HCT116 (cell line): ENCODE results near the gene LINGO3. TPM values are rescaled to one million over a fixed set of nuclear protein-coding genes. Genes with fewer than 3 reads are reported as not detected.

Source experiments
- ATAC-seq: fragments of 200-7000 bp; cut with Tn5 transposase; 2 replicates; pipeline ENCODE4 v1.9.1; 2020; ENCODE audit warnings: mild to moderate bottlenecking, moderate library complexity
- BruUV-seq: library from RNA; stranded (reverse); fragments of 400-500 nt; replicated peaks from 2 replicates; lab custom pipeline; 2021; lab: Mats Ljungman, UMichigan
- CTCF ChIA-PET: fragments of 300-600 bp; sonication (Branson Sonifier 250); formaldehyde crosslinking; loops from one replicate; lab custom pipeline; 2021; ENCODE audit warnings: antibody characterized with exemption; lab: Charles Lee
- POLR2A ChIA-PET: fragments of 300-600, 350-600 bp; sonication (Branson Sonifier 250); formaldehyde crosslinking; loops from one replicate; lab custom pipeline; 2021; ENCODE audit warnings: antibody characterized with exemption; lab: Charles Lee
- RAD21 ChIA-PET, 2 experiments: fragments of 300-600 bp; sonication (Branson Sonifier 250); formaldehyde crosslinking; loops; one replicate each; lab custom pipeline; 2023; ENCODE audit warnings: low total read pairs in 2 of 2; ENCODE audit not compliant: uncharacterized antibody in 2 of 2, unreplicated experiment in 2 of 2, low non-redundant PET in 1 of 2; lab: Charles Lee
- DNase-seq: peaks from one replicate; pipeline ENCODE4 v3.0.0-alpha.2; 2010; ENCODE audit warnings: low read depth, low spot score
- H2AFZ ChIP-seq: fragments of 200-600 bp; shearing (Covaris generic), sonication (generic); 2 replicates; pipeline ENCODE4 v1.6.1; 2017; ENCODE audit warnings: low read depth, mixed run types, mixed read lengths, antibody characterized with exemption, low read length; ENCODE audit not compliant: poor library complexity, severe bottlenecking
- H3K27ac ChIP-seq: 2 replicates; pipeline ENCODE4 v1.5.1; 2012; ENCODE audit warnings: low read depth, low read length
- H3K27me3 ChIP-seq: fragments of 200-600 bp; sonication (generic); 2 replicates; pipeline ENCODE4 v1.6.1; 2016; ENCODE audit warnings: mixed run types, low read length, mixed read lengths; ENCODE audit not compliant: insufficient read depth
- H3K36me3 ChIP-seq, 2 experiments: fragments of 200-500 bp in 1 of 2; fragments of 200-600 bp in 1 of 2; sonication (Bioruptor generic) in 1 of 2; sonication (generic) in 1 of 2; 2 replicates each; pipeline versions ENCODE4 v1.5.1 to v1.6.1; 2014 to 2016; ENCODE audit warnings: low read length in 2 of 2, inconsistent platforms in 1 of 2, mixed read lengths in 1 of 2, mixed run types in 1 of 2; ENCODE audit not compliant: insufficient read depth in 2 of 2, control insufficient read depth in 1 of 2
- H3K4me1 ChIP-seq, 2 experiments: fragments of 200-600 bp in 1 of 2; sonication (generic) in 1 of 2; 2 replicates each; pipeline versions ENCODE4 v1.5.1 to v1.6.1; 2012 to 2017; ENCODE audit warnings: low read length in 2 of 2, inconsistent platforms in 1 of 2, mild to moderate bottlenecking in 1 of 2, mixed read lengths in 1 of 2, mixed run types in 1 of 2, moderate library complexity in 1 of 2; ENCODE audit not compliant: insufficient read depth in 2 of 2, control insufficient read depth in 1 of 2
- H3K4me2 ChIP-seq: fragments of 200-600 bp; sonication (generic); 2 replicates; pipeline ENCODE4 v1.6.1; 2017; ENCODE audit warnings: mixed run types, low read length, mixed read lengths
- H3K4me3 ChIP-seq, 2 experiments: fragments of 200-600 bp in 1 of 2; sonication (generic) in 1 of 2; replicated peaks in 1 of 2; 2 replicates each; pipeline ENCODE4 v1.5.1; 2011 to 2016; ENCODE audit warnings: low read length in 2 of 2, control low read depth in 1 of 2, low read depth in 1 of 2, mild to moderate bottlenecking in 1 of 2, mixed read lengths in 1 of 2, mixed run types in 1 of 2
- H3K79me2 ChIP-seq: fragments of 200-600 bp; sonication (generic); 2 replicates; pipeline ENCODE4 v1.6.1; 2017; ENCODE audit warnings: mild to moderate bottlenecking, mixed run types, low read length, moderate library complexity, mixed read lengths; ENCODE audit not compliant: insufficient read depth
- H3K9ac ChIP-seq: fragments of 200-600 bp; sonication (generic); 2 replicates; pipeline ENCODE4 v1.6.1; 2016; ENCODE audit warnings: low read length, mixed read lengths
- H3K9me2 ChIP-seq: fragments of 200-600 bp; sonication (generic), shearing (Covaris generic); 2 replicates; pipeline ENCODE4 v1.6.1; 2017; ENCODE audit warnings: mixed run types, mild to moderate bottlenecking, moderate library complexity; ENCODE audit not compliant: insufficient read depth
- H3K9me3 ChIP-seq, 2 experiments: fragments of 200-500 bp in 1 of 2; fragments of 200-600 bp in 1 of 2; sonication (Bioruptor generic) in 1 of 2; sonication (generic) in 1 of 2; 2 replicates each; pipeline ENCODE4 v1.6.1; 2014 to 2017; ENCODE audit warnings: low read length in 2 of 2, mixed read lengths in 2 of 2, inconsistent platforms in 1 of 2, low read depth in 1 of 2, mild to moderate bottlenecking in 1 of 2, mixed run types in 1 of 2, moderate library complexity in 1 of 2; ENCODE audit not compliant: control insufficient read depth in 1 of 2, insufficient read depth in 1 of 2
- H4K20me1 ChIP-seq: fragments of 200-600 bp; sonication (generic), shearing (Covaris generic); 2 replicates; pipeline ENCODE4 v1.6.1; 2017; ENCODE audit warnings: mixed run types, mild to moderate bottlenecking, moderate library complexity; ENCODE audit not compliant: insufficient read depth
- CBX3 ChIP-seq: IDR thresholded peaks from 2 replicates; pipeline ENCODE4 v1.6.1; 2012; ENCODE audit warnings: low read depth
- CEBPB ChIP-seq: IDR thresholded peaks from 2 replicates; pipeline ENCODE4 v1.6.1; 2012; ENCODE audit warnings: low read depth
- EGR1 ChIP-seq: IDR thresholded peaks from 2 replicates; pipeline ENCODE4 v1.6.1; 2012; ENCODE audit warnings: low read depth
- ELF1 ChIP-seq: IDR thresholded peaks from 2 replicates; pipeline ENCODE4 v1.6.1; 2012; ENCODE audit warnings: low read depth, borderline replicate concordance
- EZH2 ChIP-seq: fragments of 200-600 bp; sonication (generic); IDR thresholded peaks from 2 replicates; pipeline ENCODE4 v1.6.1; 2017; ENCODE audit warnings: antibody characterized with exemption, mixed run types
- FOSL1 ChIP-seq: IDR thresholded peaks from 2 replicates; pipeline ENCODE4 v1.6.1; 2012; ENCODE audit warnings: low read depth
- JUND ChIP-seq: IDR thresholded peaks from 2 replicates; pipeline ENCODE4 v1.6.1; 2012
- RAD21 ChIP-seq: IDR thresholded peaks from 2 replicates; pipeline ENCODE4 v1.6.1; 2012; ENCODE audit warnings: low read depth, mild to moderate bottlenecking
- SIN3A ChIP-seq: IDR thresholded peaks from 2 replicates; pipeline ENCODE4 v1.6.1; 2012; ENCODE audit warnings: low read depth
- SP1 ChIP-seq: IDR thresholded peaks from 2 replicates; pipeline ENCODE4 v1.6.1; 2012; ENCODE audit warnings: low read depth
- SRF ChIP-seq: IDR thresholded peaks from 2 replicates; pipeline ENCODE4 v1.6.1; 2012; ENCODE audit warnings: low read depth
- TCF7L2 ChIP-seq: IDR thresholded peaks from 2 replicates; pipeline ENCODE4 v1.7.0; 2011; ENCODE audit warnings: borderline replicate concordance, inconsistent platforms; ENCODE audit not compliant: insufficient read depth, insufficient read length; ENCODE audit errors: extremely low read depth
- YY1 ChIP-seq: IDR thresholded peaks from 2 replicates; pipeline ENCODE4 v1.6.1; 2011; ENCODE audit warnings: low read length, low read depth, moderate library complexity, mild to moderate bottlenecking; ENCODE audit not compliant: insufficient replicate concordance; ENCODE audit errors: extremely low read depth
- ZFX ChIP-seq: fragments of 450-650 bp; IDR thresholded peaks from 2 replicates; pipeline ENCODE4 v1.6.1; 2017
- ZNF274 ChIP-seq: fragments of 200-500 bp; sonication (Bioruptor generic); IDR thresholded peaks from 2 replicates; pipeline ENCODE4 v1.6.1; 2014; ENCODE audit warnings: mild to moderate bottlenecking, low read depth, low read length, inconsistent platforms
- intact Hi-C: fragments of 100-400 bp; cut with micrococcal nuclease; formaldehyde crosslinking; loops from 2 replicates; pipeline ENCODE4 v1.10.0; 2022
- total RNA-seq: library from RNA; stranded (reverse); gene quantifications from one replicate; pipeline ENCODE4 v1.2.1, GENCODE V29; 2021; ENCODE audit not compliant: unreplicated experiment
- TF ChIP-seq, protein P1 (sequence below), 3 experiments: fragments of 200-600 bp in 1 of 3; sonication (generic) in 1 of 3; IDR thresholded peaks in 2 of 3; conservative IDR thresholded peaks in 1 of 3; 2 replicates each; pipeline ENCODE4 v1.5.1; 2012 to 2017; ENCODE audit warnings: low read depth in 2 of 3, low read length in 2 of 3, antibody characterized with exemption in 1 of 3, borderline replicate concordance in 1 of 3, control low read depth in 1 of 3, mild to moderate bottlenecking in 1 of 3, mixed read lengths in 1 of 3, mixed run types in 1 of 3, moderate library complexity in 1 of 3; ENCODE audit not compliant: insufficient read depth in 1 of 3
- TF ChIP-seq, protein P2 (sequence below): IDR thresholded peaks from 2 replicates; pipeline ENCODE4 v1.6.1; 2012
- TF ChIP-seq, protein P3 (sequence below): IDR thresholded peaks from 2 replicates; pipeline ENCODE4 v1.6.1; 2012; ENCODE audit warnings: low read depth
- TF ChIP-seq, protein P4 (sequence below): IDR thresholded peaks from 2 replicates; pipeline ENCODE4 v1.6.1; 2011; ENCODE audit warnings: mild to moderate bottlenecking, low read length, moderate library complexity; ENCODE audit not compliant: insufficient replicate concordance; ENCODE audit errors: extremely low read depth
- TF ChIP-seq, protein P5 (sequence below): IDR thresholded peaks from 2 replicates; pipeline ENCODE4 v1.6.1; 2012

The LINGO3 gene
- total RNA-seq, 1 experiment from 2014 or later, result not detected

DNA sequence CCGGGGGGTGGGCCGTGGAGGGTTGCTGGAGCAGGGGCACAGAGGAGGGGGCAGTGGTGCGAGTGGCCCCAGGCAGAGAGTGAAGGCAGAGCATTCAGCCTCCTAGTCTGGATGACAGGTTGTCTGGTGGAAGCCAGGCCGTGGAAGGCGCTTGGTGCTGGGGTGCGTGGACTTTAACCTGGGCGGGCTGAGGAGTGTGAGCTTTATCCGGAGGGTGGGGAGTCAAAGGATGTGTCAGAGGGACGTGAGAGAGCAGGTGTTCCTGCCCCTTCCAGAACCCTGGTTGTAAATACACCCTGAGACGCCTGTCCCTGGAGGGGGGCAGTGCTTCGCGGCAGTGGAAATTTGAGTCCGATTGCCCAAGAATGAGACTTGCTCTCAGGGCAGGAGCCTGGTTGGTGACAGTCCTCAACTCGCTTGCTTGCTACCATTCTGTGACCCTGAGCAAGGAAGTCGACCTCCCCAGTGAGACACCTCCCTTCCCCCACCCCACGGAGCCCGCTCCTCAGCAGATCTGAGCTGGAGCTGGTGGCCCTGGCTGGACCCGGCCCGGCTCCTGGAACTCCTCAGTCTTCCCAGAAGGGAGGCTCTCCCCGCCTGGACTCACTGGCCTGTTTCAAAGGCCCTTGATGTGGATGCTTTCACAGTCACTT lies 22.8 kb upstream of the LINGO3 start:
- ChIA-PET POLR2A (no interaction called here), RAD21 (no interaction called here), CTCF (no interaction called here)
- no peak overlapping the region for H3K9ac ChIP-seq
- DNase-seq, result no peak
- no TSS peak for BruUV-seq
- no peak overlapping the region for H3K4me3 ChIP-seq
- H3K27ac ChIP-seq, result no peak overlapping the region
- intact Hi-C loops, result no loop called here
- no peak overlapping the region for H2AFZ ChIP-seq
- H3K4me1 ChIP-seq, result peaks cover 19 to 28% of the 10 kb centered on the region in 2 experiments
- H3K4me2 ChIP-seq, result peak overlapping the region; percentile 87; the same call in 1 of the 2 replicates
- no peaks in the 10 kb centered on the region; the same call in 1 of the 2 replicates for H4K20me1 ChIP-seq
- TF ChIP-seq YY1 (no peak), ZFX (no peak), EZH2 (no peak), RAD21 (no peak), JUND (no peak), SIN3A (no peak), CEBPB (no peak), FOSL1 (no peak), ZNF274 (no peak), TCF7L2 (no peak), SP1 (no peak), EGR1 (no peak), ELF1 (no peak), CBX3 (no peak), SRF (no peak)
- TF ChIP-seq, protein P1, sequence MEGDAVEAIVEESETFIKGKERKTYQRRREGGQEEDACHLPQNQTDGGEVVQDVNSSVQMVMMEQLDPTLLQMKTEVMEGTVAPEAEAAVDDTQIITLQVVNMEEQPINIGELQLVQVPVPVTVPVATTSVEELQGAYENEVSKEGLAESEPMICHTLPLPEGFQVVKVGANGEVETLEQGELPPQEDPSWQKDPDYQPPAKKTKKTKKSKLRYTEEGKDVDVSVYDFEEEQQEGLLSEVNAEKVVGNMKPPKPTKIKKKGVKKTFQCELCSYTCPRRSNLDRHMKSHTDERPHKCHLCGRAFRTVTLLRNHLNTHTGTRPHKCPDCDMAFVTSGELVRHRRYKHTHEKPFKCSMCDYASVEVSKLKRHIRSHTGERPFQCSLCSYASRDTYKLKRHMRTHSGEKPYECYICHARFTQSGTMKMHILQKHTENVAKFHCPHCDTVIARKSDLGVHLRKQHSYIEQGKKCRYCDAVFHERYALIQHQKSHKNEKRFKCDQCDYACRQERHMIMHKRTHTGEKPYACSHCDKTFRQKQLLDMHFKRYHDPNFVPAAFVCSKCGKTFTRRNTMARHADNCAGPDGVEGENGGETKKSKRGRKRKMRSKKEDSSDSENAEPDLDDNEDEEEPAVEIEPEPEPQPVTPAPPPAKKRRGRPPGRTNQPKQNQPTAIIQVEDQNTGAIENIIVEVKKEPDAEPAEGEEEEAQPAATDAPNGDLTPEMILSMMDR (IDR thresholded peaks at IDR 0.05 in 2 of 3, conservative IDR thresholded peaks at IDR 0.05 in 1 of 3; ENCODE audit: borderline replicate concordance in 1 of 3, insufficient read depth in 1 of 3, low read depth in 2 of 3, low read length in 2 of 3), result no peak
- TF ChIP-seq, protein P2, sequence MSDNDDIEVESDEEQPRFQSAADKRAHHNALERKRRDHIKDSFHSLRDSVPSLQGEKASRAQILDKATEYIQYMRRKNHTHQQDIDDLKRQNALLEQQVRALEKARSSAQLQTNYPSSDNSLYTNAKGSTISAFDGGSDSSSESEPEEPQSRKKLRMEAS, result no peak
- TF ChIP-seq, protein P3, sequence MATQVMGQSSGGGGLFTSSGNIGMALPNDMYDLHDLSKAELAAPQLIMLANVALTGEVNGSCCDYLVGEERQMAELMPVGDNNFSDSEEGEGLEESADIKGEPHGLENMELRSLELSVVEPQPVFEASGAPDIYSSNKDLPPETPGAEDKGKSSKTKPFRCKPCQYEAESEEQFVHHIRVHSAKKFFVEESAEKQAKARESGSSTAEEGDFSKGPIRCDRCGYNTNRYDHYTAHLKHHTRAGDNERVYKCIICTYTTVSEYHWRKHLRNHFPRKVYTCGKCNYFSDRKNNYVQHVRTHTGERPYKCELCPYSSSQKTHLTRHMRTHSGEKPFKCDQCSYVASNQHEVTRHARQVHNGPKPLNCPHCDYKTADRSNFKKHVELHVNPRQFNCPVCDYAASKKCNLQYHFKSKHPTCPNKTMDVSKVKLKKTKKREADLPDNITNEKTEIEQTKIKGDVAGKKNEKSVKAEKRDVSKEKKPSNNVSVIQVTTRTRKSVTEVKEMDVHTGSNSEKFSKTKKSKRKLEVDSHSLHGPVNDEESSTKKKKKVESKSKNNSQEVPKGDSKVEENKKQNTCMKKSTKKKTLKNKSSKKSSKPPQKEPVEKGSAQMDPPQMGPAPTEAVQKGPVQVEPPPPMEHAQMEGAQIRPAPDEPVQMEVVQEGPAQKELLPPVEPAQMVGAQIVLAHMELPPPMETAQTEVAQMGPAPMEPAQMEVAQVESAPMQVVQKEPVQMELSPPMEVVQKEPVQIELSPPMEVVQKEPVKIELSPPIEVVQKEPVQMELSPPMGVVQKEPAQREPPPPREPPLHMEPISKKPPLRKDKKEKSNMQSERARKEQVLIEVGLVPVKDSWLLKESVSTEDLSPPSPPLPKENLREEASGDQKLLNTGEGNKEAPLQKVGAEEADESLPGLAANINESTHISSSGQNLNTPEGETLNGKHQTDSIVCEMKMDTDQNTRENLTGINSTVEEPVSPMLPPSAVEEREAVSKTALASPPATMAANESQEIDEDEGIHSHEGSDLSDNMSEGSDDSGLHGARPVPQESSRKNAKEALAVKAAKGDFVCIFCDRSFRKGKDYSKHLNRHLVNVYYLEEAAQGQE, result no peak
- TF ChIP-seq, protein P4, sequence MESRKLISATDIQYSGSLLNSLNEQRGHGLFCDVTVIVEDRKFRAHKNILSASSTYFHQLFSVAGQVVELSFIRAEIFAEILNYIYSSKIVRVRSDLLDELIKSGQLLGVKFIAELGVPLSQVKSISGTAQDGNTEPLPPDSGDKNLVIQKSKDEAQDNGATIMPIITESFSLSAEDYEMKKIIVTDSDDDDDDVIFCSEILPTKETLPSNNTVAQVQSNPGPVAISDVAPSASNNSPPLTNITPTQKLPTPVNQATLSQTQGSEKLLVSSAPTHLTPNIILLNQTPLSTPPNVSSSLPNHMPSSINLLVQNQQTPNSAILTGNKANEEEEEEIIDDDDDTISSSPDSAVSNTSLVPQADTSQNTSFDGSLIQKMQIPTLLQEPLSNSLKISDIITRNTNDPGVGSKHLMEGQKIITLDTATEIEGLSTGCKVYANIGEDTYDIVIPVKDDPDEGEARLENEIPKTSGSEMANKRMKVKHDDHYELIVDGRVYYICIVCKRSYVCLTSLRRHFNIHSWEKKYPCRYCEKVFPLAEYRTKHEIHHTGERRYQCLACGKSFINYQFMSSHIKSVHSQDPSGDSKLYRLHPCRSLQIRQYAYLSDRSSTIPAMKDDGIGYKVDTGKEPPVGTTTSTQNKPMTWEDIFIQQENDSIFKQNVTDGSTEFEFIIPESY, result no peak
- TF ChIP-seq, protein P5, sequence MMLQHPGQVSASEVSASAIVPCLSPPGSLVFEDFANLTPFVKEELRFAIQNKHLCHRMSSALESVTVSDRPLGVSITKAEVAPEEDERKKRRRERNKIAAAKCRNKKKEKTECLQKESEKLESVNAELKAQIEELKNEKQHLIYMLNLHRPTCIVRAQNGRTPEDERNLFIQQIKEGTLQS, result no peak
- H3K79me2 ChIP-seq, result peaks cover 86% of the 10 kb centered on the region
- H3K9me2 ChIP-seq, result no peaks in the 10 kb centered on the region
- no peak for ATAC-seq
- H3K9me3 ChIP-seq, result peaks cover 0 to 4% of the 10 kb centered on the region in 2 experiments; a peak in 1 of 4 replicates
- H3K27me3 ChIP-seq, result no peaks in the 10 kb centered on the region
- H3K36me3 ChIP-seq, result peaks cover 3% of the 10 kb centered on the region in 2 experiments; a peak in 2 of 4 replicates
